SK-N-SH treated with all-trans-retinoic acid at 6 μM for 48 hours (cell line): ENCODE data around the gene RGS9.

Experiments
- ARNTL ChIP-seq: fragments of 450-650 bp; formaldehyde crosslinking; IDR thresholded peaks from 2 replicates; pipeline ENCODE4 v1.5.0; 2020; ENCODE audit warnings: low read depth, mild to moderate bottlenecking, moderate library complexity, borderline replicate concordance
- PATZ1 ChIP-seq: fragments of 250-450 bp; sonication (Bioruptor Pico); IDR thresholded peaks from 2 replicates; pipeline ENCODE4 v1.8.0; 2020; ENCODE audit warnings: mild to moderate bottlenecking, moderate library complexity, borderline replicate concordance
- ZNF565 ChIP-seq: fragments of 450-650 bp; formaldehyde crosslinking; conservative IDR thresholded peaks from 2 replicates; pipeline ENCODE4 v1.5.0; 2020; ENCODE audit warnings: low read depth, mild to moderate bottlenecking, moderate library complexity

- TF ChIP-seq PATZ1 (CRISPR knock-in tag) = no peak
- TF ChIP-seq ZNF565 (CRISPR knock-in tag) = no peak
- no peak for TF ChIP-seq ARNTL (CRISPR knock-in tag)
Measured at GRCh38 chr17:65231086-65231485, 93.9 kb downstream of the RGS9 start.
